AG20443 (cell line): ENCODE measurements around the gene ZNF638.

Source experiments
- DNase-seq: peaks from one replicate; pipeline ENCODE4 v3.0.0; 2012; ENCODE audit warnings: low spot score, mixed read lengths

The ZNF638 gene

GRCh38 chr2:71455741-71456569, 124.4 kb downstream of the ZNF638 start:
- no peak for DNase-seq

- no peak for DNase-seq
These were observed 125.0 kb downstream of the ZNF638 start for GRCh38 chr2:71456617-71457016.

GRCh38 chr2:71457123-71457915, 125.7 kb downstream of the ZNF638 start:
- DNase-seq, result no peak

GRCh38 chr2:71457923-71458322, 126.3 kb downstream of the ZNF638 start:
- DNase-seq, result no peak

GRCh38 chr2:71458413-71459083, 127.0 kb downstream of the ZNF638 start:
- DNase-seq, result peak; percentile 60

- no peak for DNase-seq
These were observed 127.5 kb downstream of the ZNF638 start for GRCh38 chr2:71459084-71459431.

GRCh38 chr2:71460056-71460455, 128.5 kb downstream of the ZNF638 start:
- DNase-seq, result no peak

GRCh38 chr2:71460595-71461303, 129.2 kb downstream of the ZNF638 start:
- DNase-seq, result peak; percentile 69

GRCh38 chr2:71461304-71461671, 129.7 kb downstream of the ZNF638 start:
- DNase-seq, result no peak

GRCh38 chr2:71462056-71462605, 130.5 kb downstream of the ZNF638 start:
- DNase-seq, result no peak

GRCh38 chr2:71462641-71463341, 131.2 kb downstream of the ZNF638 start:
- DNase-seq, result peak; percentile 5

- DNase-seq, result peak; percentile 4
These were observed 131.7 kb downstream of the ZNF638 start for GRCh38 chr2:71463342-71463654.

- no peak for DNase-seq
These were observed 132.8 kb downstream of the ZNF638 start for GRCh38 chr2:71464389-71464788.

- DNase-seq, result no peak
These were observed 133.8 kb downstream of the ZNF638 start for GRCh38 chr2:71465356-71465755.

GRCh38 chr2:71465961-71466300, 134.3 kb downstream of the ZNF638 start:
- DNase-seq, result no peak

GRCh38 chr2:71466301-71467179, 135.0 kb downstream of the ZNF638 start:
- DNase-seq, result peak; percentile 62

GRCh38 chr2:71467180-71467815, 135.7 kb downstream of the ZNF638 start:
- DNase-seq, result no peak

- no peak for DNase-seq
These were observed 136.9 kb downstream of the ZNF638 start for GRCh38 chr2:71468279-71469015.
